GM18519 (cell line): Measurements from ENCODE around the gene TSPAN13.

Experiments used
- ATAC-seq: cut with Tn5 transposase; IDR thresholded peaks from one replicate; pipeline ENCODE4 v1.9.1; 2021; ENCODE audit warnings: mild to moderate bottlenecking, moderate library complexity; ENCODE audit not compliant: unreplicated experiment, low FRiP score

The TSPAN13 gene

GRCh38 chr7:16753102-16753931 is at the start of gene TSPAN13:
TSPAN13 (plus strand) TSS chr7:16753755; CDS start chr7:16753968, 213 bp downstream.
- peak; percentile 85 for ATAC-seq

- ATAC-seq = no peak
Measured at GRCh38 chr7:16708511-16708910, 45.0 kb upstream of the TSPAN13 start.

DNA sequence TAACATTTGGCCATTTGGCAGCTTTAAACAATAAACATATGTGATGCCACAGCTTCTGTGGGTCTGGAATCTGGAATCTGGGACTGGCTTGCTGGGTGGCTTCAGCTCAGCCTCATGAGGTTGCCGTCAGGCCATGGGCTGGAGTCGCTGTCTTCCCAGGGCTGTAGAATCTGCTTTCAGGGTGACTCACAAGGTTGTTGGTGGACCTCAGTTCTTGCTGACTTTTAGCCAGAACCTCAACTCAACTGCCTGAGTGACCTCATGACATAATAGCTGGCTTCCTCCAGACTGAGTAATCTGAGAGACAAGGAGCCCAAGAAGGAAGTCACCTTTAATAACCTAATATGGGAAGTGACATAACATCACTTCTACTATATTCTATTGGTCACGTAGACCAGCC is 44.6 kb upstream of the TSPAN13 start:
- ATAC-seq = no peak

- ATAC-seq = no peak
Measured at GRCh38 chr7:16710651-16711050, 42.9 kb upstream of the TSPAN13 start.

DNA sequence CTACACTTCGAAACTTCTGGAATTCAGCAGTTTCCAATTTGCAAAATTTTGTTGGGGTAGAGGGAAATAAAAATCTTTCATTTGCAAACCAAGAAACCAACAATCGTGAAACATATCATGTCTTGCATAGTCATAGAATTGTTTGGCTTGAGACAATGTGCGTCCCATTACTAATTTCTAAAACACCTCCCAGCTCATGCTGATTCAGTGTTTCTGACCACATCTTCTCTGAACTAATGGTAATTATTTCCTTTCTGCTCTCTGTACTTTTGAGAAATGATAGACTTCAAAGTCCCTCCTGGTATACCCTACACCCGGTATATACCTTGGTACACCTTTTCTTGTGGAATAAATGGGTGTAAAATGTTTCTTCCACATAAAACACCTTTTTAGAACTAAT is 41.8 kb upstream of the TSPAN13 start:
- no peak for ATAC-seq

GRCh38 chr7:16712916-16713315 is 40.6 kb upstream of the TSPAN13 start:
- ATAC-seq = no peak

- no peak for ATAC-seq
Measured at GRCh38 chr7:16715928-16716327, 37.6 kb upstream of the TSPAN13 start.

DNA sequence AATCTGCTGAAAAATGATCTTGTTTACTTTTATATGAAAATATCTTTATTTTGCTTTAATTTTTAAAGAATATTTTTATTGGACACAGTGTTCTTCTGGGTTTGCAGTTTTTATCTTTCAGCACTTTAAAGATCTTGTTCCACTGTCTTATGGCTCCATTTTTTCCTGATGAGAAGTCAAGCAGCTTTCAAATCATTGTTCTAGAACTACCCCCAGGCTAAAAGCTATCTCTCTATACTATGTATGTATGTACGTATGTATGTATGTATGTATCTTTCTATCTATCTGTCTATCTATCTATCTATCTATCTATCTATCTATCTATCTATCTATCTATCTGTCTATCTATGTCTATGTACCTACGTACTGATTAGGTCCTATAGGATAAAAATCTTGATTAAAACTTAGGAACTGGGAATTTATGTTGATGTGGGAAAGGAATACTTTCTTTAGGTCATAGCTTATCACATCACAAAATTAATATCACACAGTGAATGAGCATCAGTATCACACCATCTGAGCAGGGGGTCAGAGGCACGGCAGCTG is 35.4 kb upstream of the TSPAN13 start:
- no peak for ATAC-seq

DNA sequence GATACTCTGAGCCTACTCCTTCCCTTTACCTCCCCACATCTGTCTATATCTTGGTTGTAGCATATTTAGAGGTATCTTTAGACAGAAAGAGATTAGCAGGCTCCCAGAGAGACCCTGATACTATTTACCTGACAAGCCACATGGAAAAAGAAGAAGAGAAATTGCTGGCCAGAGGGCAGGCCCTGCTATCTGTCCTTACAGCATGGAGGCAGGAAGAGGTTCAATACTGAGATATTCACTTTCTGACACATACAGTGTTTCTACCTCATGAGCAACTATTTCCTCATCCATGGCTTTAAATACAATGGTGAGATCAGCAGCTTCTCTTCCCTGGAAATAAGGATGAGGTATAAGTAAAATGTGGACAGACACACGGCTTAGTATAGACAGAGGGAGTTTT is 33.9 kb upstream of the TSPAN13 start:
- ATAC-seq = no peak

GRCh38 chr7:16721541-16721940 is 32.0 kb upstream of the TSPAN13 start:
- ATAC-seq = no peak

- ATAC-seq = no peak
Measured at GRCh38 chr7:16724344-16724743, 29.2 kb upstream of the TSPAN13 start.

GRCh38 chr7:16726189-16726588 is 27.4 kb upstream of the TSPAN13 start:
- ATAC-seq = no peak

GRCh38 chr7:16727736-16728135 is 25.8 kb upstream of the TSPAN13 start:
- ATAC-seq = no peak

DNA sequence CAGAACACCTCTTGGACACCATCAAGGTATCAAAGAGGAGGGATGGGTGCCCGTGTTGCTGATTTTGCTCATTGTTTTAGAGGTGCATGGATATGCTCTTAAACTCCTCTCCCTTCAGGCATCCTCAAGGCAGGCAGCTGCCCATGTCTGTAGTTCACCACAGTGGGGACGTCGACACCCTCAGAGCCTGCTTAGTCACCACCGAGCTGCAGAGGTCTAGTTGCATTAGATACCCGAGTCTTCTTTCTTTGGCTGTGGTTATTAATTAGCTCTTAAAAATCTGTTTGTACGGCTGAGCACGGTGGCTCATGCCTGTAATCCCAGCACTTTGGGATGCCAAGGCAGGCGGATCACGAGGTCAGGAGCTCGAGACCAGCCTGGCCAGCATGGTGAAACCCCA is 24.7 kb upstream of the TSPAN13 start:
- ATAC-seq = no peak

GRCh38 chr7:16729541-16729940 is 24.0 kb upstream of the TSPAN13 start:
- no peak for ATAC-seq

DNA sequence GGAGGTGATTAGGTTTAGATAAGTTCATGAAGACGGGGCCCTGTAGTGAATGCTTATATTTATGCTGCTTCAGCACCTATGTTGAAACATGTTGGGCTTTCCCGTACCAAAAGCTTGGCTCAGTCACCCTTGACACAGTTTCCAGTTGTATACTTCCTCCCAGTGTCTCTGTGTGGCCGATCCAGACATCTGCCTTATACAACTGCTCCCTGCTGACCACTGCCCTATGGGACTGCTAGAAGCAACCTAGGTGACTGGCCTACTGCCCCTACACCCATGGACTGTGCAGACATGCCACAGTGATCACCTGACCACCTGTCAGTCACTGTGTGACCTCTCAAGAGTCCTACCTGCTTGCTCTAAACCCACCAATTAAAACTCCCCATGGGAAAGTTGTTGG is 22.6 kb upstream of the TSPAN13 start:
- ATAC-seq = no peak

- ATAC-seq = no peak
Measured at GRCh38 chr7:16732828-16733227, 20.7 kb upstream of the TSPAN13 start.

GRCh38 chr7:16734148-16734726 is 19.3 kb upstream of the TSPAN13 start:
- no peak for ATAC-seq

GRCh38 chr7:16735020-16735419 is 18.5 kb upstream of the TSPAN13 start:
- no peak for ATAC-seq

GRCh38 chr7:16738011-16738688 is 15.4 kb upstream of the TSPAN13 start:
- no peak for ATAC-seq

DNA sequence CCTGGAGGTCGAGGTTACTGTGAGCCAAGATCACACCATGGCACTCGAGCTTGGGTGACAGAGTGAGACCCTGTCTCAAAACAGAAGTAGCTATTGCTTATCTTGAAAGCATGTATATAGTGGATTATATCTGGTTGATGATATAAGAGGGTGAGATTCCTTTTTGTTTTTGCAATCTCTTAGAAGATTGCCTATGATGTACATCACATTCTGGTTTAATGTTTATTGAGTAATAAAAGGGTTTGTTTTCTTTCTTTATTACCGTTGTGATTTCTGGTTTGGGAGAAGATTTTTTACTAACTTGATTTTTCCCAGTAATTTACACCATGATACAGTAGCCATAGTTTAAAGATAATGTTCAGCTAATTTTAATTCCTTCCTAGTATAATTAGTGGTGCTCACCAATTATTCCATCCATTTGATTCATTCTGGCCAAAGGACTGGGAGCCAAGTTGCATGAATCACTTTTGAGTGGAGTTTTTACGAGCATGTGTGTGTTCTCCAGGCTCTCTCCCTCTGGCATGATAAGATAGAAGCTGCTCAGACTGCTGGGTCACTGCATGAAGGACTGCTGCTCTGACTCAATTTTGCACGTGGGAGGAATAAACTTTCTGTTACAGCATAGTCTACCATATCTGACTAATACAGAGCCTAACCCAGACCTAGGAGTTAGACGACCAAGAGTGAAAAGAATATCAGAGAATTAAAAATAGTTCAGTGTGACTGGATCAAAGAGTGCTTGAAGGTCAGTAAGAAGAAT is 13.5 kb upstream of the TSPAN13 start:
- no peak for ATAC-seq
